PC-9 (cell line): ENCODE data around the gene CAPG. TPM values are rescaled to one million over a fixed set of nuclear protein-coding genes. Genes with fewer than 3 reads are reported as not detected.

Source experiments
- BruUV-seq: library from RNA; stranded (reverse); fragments of 400-500 nt; replicated peaks from 2 replicates; lab custom pipeline; 2021; lab: Mats Ljungman, UMichigan
- CTCF ChIA-PET: fragments of 300-600 bp; sonication (Branson Sonifier 250); formaldehyde crosslinking; loops from one replicate; lab custom pipeline; 2022; ENCODE audit warnings: antibody characterized with exemption; lab: Charles Lee
- POLR2A ChIA-PET: fragments of 300-600 bp; sonication (Branson Sonifier 250); formaldehyde crosslinking; loops from one replicate; lab custom pipeline; 2022; ENCODE audit warnings: antibody characterized with exemption; ENCODE audit not compliant: unreplicated experiment; lab: Charles Lee
- DNase-seq, 2 experiments: peaks; one replicate each; pipeline versions ENCODE4 v3.0.0 to v3.0.0-alpha.2; 2015 to 2022; ENCODE audit warnings: mixed read lengths in 1 of 2
- H2AFZ ChIP-seq: fragments of 200-600 bp; sonication (generic); 2 replicates; pipeline ENCODE4 v1.8.1; 2017; ENCODE audit warnings: antibody characterized with exemption
- H3F3A ChIP-seq: fragments of 200-600 bp; sonication (generic); 2 replicates; pipeline ENCODE4 v1.8.1; 2017; ENCODE audit warnings: antibody characterized with exemption, mild to moderate bottlenecking, low read depth; ENCODE audit not compliant: insufficient read depth
- H3K27ac ChIP-seq: fragments of 200-600 bp; sonication (generic); 2 replicates; pipeline ENCODE4 v1.6.1; 2016; ENCODE audit warnings: mixed run types
- H3K27me3 ChIP-seq: fragments of 200-600 bp; sonication (generic); 2 replicates; pipeline ENCODE4 v1.6.1; 2016; ENCODE audit warnings: low read depth, mixed run types; ENCODE audit not compliant: insufficient read depth
- H3K36me3 ChIP-seq: fragments of 200-600 bp; sonication (generic); 2 replicates; pipeline ENCODE4 v1.6.1; 2016; ENCODE audit warnings: low read depth, mixed run types
- H3K4me1 ChIP-seq: fragments of 200-600 bp; sonication (generic); replicated peaks from 2 replicates; pipeline ENCODE4 v1.6.1; 2016; ENCODE audit warnings: mixed run types; ENCODE audit not compliant: insufficient read depth
- H3K4me2 ChIP-seq: fragments of 200-600 bp; sonication (generic); 2 replicates; pipeline ENCODE4 v1.6.1; 2017; ENCODE audit warnings: mixed run types
- H3K4me3 ChIP-seq: fragments of 200-600 bp; sonication (generic); 2 replicates; pipeline ENCODE4 v1.6.1; 2016; ENCODE audit warnings: mixed run types
- H3K79me2 ChIP-seq: fragments of 200-600 bp; sonication (generic); 2 replicates; pipeline ENCODE4 v1.6.1; 2017; ENCODE audit warnings: low read depth, mixed run types
- H3K9me2 ChIP-seq: fragments of 200-600 bp; sonication (generic); 2 replicates; pipeline ENCODE4 v1.8.1; 2017; ENCODE audit warnings: mild to moderate bottlenecking; ENCODE audit not compliant: insufficient read depth
- H3K9me3 ChIP-seq: fragments of 200-600 bp; sonication (generic); 2 replicates; pipeline ENCODE4 v1.8.1; 2016; ENCODE audit warnings: low read depth; ENCODE audit not compliant: insufficient read depth
- H4K20me1 ChIP-seq: fragments of 200-600 bp; sonication (generic); 2 replicates; pipeline ENCODE4 v1.8.1; 2017; ENCODE audit not compliant: insufficient read depth
- EZH2 ChIP-seq: fragments of 200-600 bp; sonication (generic); IDR thresholded peaks from 2 replicates; pipeline ENCODE4 v1.8.0; 2017; ENCODE audit warnings: antibody characterized with exemption, low read depth
- intact Hi-C: fragments of 100-400 bp; cut with micrococcal nuclease; formaldehyde crosslinking; loops from one replicate; pipeline ENCODE4 v1.10.0; 2022; ENCODE audit not compliant: unreplicated experiment
- total RNA-seq: library from RNA; stranded (reverse); gene quantifications from 2 replicates; pipeline ENCODE4 v1.2.3, GENCODE V29; 2021
- TF ChIP-seq, protein P1 (sequence below): fragments of 200-600 bp; sonication (generic); conservative IDR thresholded peaks from 2 replicates; pipeline ENCODE4 v1.6.1; 2017; ENCODE audit warnings: mixed run types, antibody characterized with exemption, mild to moderate bottlenecking, moderate library complexity

The CAPG gene
- total RNA-seq, 1 experiment from 2014 or later = 417 TPM

DNA sequence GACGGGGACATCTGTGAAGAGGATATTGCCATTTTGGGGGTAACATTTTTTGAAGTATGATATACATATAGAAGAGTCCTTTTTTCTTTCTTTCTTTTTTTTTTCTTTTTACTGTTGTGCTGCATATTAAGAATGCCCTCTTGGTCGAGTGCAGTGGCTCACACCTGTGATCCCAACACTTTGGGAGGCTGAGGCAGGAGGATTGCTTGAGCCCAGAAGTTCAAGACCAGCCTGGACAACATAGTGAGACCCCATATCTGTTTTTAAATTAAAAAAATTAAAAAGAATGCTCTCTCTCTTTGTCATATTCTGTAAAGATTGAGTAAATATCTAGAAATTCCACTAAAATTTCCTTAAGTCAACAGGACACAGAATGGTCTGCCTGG lies 11.9 kb upstream of the CAPG start:
- no TSS peak for BruUV-seq
- no peaks in the 10 kb centered on the region for H3K9me2 ChIP-seq
- peaks cover 46% of the 10 kb centered on the region for H3K4me1 ChIP-seq
- peak overlapping the region; percentile 65 for H3K27ac ChIP-seq
- H3K9me3 ChIP-seq = no peaks in the 10 kb centered on the region
- no peak for TF ChIP-seq EZH2
- TF ChIP-seq, protein P1, sequence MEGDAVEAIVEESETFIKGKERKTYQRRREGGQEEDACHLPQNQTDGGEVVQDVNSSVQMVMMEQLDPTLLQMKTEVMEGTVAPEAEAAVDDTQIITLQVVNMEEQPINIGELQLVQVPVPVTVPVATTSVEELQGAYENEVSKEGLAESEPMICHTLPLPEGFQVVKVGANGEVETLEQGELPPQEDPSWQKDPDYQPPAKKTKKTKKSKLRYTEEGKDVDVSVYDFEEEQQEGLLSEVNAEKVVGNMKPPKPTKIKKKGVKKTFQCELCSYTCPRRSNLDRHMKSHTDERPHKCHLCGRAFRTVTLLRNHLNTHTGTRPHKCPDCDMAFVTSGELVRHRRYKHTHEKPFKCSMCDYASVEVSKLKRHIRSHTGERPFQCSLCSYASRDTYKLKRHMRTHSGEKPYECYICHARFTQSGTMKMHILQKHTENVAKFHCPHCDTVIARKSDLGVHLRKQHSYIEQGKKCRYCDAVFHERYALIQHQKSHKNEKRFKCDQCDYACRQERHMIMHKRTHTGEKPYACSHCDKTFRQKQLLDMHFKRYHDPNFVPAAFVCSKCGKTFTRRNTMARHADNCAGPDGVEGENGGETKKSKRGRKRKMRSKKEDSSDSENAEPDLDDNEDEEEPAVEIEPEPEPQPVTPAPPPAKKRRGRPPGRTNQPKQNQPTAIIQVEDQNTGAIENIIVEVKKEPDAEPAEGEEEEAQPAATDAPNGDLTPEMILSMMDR = no peak
- peak overlapping the region; percentile 59 for H3K4me2 ChIP-seq
- CTCF ChIA-PET = interaction anchor here (1.2 kb wide), 1 partner anchor 130 kb away, joined by 6 read pairs; no protein-coding TSS in a partner anchor
- DNase-seq = no peak
- H4K20me1 ChIP-seq = no peaks in the 10 kb centered on the region
- intact Hi-C loops = no loop called here
- POLR2A ChIA-PET = no interaction called here
- H3K27me3 ChIP-seq = no peaks in the 10 kb centered on the region
- no peak overlapping the region for H2AFZ ChIP-seq
- H3K36me3 ChIP-seq = no peaks in the 10 kb centered on the region
- no peak overlapping the region for H3K4me3 ChIP-seq
- H3K79me2 ChIP-seq = 0 out of 2 replicates have a peak, but pooled peaks cover 5% of the 10 kb centered on the region
- H3F3A ChIP-seq = peaks cover 41% of the 10 kb centered on the region

DNA sequence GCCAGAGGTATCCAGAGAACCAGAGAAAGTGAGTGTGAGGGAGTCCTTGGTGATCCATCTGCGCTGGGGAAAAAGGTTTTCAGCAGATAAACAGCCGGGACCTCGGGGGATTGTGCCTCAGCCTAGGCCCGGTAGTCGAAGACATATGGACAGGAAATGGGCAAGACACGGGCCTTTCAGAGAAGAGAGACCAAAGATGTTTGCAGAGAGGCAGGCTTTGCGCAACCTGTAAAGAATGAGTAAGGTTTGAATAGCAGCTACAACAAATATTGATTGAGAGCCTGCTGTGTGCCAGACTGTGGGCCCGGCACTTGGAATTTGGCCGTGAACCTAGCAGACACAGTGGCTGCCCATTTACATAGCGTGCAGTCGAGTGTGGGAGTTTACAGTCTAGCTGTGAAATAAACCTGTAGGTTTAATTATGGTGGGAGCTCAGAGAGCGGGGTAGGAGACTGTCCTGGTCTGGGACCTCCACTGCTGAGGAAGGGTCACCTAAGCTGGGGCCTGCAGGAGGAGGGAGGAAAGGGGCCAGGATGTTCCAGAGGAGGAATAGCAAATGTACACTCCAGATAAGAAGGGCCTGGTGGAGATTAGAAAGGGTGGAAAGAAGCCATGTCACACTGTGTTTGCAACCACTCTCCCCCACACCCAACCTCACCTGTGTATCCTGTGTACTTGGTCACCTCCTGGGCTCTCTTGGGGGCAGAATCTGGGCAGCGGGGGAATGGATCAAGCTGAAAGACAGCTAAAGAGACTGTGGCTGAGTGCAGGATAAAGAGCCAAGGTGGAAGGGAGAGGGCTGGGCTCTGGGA lies 11.3 kb upstream of the CAPG start:
- Histone ChIP-seq H3K9me3 (no peaks in the 10 kb centered on the region), H2AFZ (0 out of 2 replicates have a peak overlapping the region, but pooled peaks have one; percentile 1), H3K4me1 (peaks cover 46% of the 10 kb centered on the region), H3F3A (peaks cover 41% of the 10 kb centered on the region), H4K20me1 (no peaks in the 10 kb centered on the region), H3K79me2 (0 out of 2 replicates have a peak, but pooled peaks cover 5% of the 10 kb centered on the region), H3K27me3 (no peaks in the 10 kb centered on the region), H3K36me3 (no peaks in the 10 kb centered on the region), H3K27ac (peak overlapping the region; percentile 65), H3K9me2 (no peaks in the 10 kb centered on the region), H3K4me3 (no peak overlapping the region; the same call in 1 of the 2 replicates), H3K4me2 (peak overlapping the region; percentile 59)
- CTCF ChIA-PET = interaction anchor here (1.2 kb wide), 1 partner anchor 131 kb away, joined by 6 read pairs; no protein-coding TSS in a partner anchor
- TF ChIP-seq, protein P1 = no peak
- TF ChIP-seq EZH2 = no peak
- intact Hi-C loops = no loop called here
- DNase-seq = peak in 1 of 2 experiments; percentile 91
- BruUV-seq = no TSS peak
- POLR2A ChIA-PET = interaction anchor here (0.6 kb wide), 1 partner anchor 52 kb away, joined by 3 read pairs; no protein-coding TSS in a partner anchor

DNA sequence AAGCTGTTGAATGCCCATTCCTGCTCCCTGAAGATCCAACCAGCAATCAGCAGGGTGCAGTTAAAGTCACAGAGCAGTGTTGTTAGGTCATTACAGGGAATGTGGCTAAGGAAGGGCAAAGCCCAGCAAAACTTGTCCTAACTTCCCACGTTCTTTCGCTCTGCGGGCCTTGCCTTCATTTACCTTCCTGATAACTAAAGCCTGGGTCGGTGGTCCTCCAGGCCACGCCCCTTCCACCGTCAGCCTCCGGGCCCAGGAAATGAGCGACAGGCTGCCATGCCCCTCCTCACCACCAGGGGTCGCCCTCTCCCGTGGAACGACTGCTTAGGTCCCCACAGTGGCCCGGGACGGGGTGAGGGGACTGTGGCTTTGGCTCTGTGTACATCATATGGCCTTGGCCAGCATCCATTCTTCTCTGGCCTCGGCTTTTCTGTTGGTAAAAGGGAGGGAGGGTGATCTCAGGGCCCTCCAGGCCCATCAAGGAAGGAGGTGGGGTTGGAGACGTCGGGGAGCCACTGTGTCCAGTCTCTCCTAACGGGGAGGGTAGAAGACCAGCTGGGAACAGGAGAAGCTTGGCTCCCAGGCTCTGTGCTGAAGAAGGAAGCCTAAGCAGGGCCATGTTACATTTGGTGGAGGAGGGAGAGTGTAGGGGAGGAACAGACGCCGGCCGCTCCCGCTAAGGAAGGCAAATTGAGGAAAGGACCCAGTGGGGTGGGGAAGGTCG lies 10.5 kb upstream of the CAPG start:
- no peak for TF ChIP-seq EZH2
- TF ChIP-seq, protein P1 = peak; percentile 100
- 0 out of 2 replicates have a peak overlapping the region, but pooled peaks have one; percentile 1 for H2AFZ ChIP-seq
- no TSS peak for BruUV-seq
- ChIA-PET CTCF (interaction anchor here (0.8 to 1.4 kb wide), 3 partner anchors 98 to 132 kb away, joined by 4 to 6 read pairs (median 5); no protein-coding TSS in a partner anchor), POLR2A (interaction anchor here (0.6 kb wide), 1 partner anchor 51 kb away, joined by 3 read pairs; no protein-coding TSS in a partner anchor)
- 0 out of 2 replicates have a peak, but pooled peaks cover 5% of the 10 kb centered on the region for H3K79me2 ChIP-seq
- peak overlapping the region; percentile 65 for H3K27ac ChIP-seq
- H3K4me1 ChIP-seq = peaks cover 46% of the 10 kb centered on the region
- peaks cover 44% of the 10 kb centered on the region for H3F3A ChIP-seq
- H4K20me1 ChIP-seq = no peaks in the 10 kb centered on the region
- DNase-seq = peak; percentile 57 to 82
- no peak overlapping the region; the same call in 1 of the 2 replicates for H3K4me3 ChIP-seq
- peak overlapping the region; percentile 59 for H3K4me2 ChIP-seq
- H3K36me3 ChIP-seq = no peaks in the 10 kb centered on the region
- no peaks in the 10 kb centered on the region for H3K9me3 ChIP-seq
- H3K9me2 ChIP-seq = no peaks in the 10 kb centered on the region
- intact Hi-C loops = loop anchor here (1.0 kb wide), 2 partner anchors 119 to 132 kb away; partner anchors contain the start of gene MAT2A
- H3K27me3 ChIP-seq = no peaks in the 10 kb centered on the region
